Stromal cell of bone marrow (primary cell): ENCODE measurements around the gene GPR26.
"Not testable (repeated sequence)": the region's sequence is repeated elsewhere in the genome, so short reads cannot be mapped to it uniquely, and the experiment has no call there.

Experiments used
- DNase-seq: peaks from one replicate; pipeline ENCODE4 v3.0.0-alpha.2; 2012; ENCODE audit warnings: low read depth

GPR26 gene

DNA sequence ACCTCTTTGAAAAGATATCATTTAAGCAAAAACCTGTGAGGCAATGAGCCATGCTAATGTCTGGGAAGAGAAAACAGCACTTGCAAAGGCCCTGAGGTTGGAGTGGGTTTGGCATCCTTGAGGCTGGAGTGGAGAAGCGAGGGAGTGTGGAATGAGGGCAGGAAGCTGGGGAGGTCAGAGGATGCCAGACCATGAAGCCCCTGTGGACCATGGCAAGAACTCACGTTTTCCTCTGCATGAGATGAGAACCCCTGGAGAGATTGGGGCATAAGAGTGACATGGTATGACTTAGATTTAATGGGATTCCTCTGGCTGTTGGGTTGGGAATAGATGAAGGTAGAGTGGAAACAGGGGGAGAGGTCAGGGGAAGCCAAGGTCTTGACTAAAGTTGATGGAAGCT lies 49.4 kb downstream of the GPR26 start:
- no peak for DNase-seq

DNA sequence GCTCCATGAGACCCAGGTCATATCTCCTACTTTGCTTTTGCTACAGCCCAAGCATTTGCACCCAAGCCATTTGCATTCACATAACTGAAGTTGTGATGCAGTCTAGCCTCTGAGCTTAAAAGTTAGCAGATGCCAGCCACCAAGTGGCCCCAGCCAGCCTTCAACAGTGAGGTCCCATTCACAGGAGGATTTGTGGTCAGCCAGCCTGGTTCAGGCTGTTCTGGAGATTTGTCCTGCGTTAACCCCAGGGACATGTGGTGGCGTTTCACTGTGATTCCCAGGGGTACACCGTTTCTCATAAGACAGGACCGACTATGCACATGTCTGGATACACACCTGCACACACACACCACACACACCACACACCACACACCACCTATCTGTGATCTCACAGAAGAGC lies 51.2 kb downstream of the GPR26 start:
- DNase-seq, result no peak

DNA sequence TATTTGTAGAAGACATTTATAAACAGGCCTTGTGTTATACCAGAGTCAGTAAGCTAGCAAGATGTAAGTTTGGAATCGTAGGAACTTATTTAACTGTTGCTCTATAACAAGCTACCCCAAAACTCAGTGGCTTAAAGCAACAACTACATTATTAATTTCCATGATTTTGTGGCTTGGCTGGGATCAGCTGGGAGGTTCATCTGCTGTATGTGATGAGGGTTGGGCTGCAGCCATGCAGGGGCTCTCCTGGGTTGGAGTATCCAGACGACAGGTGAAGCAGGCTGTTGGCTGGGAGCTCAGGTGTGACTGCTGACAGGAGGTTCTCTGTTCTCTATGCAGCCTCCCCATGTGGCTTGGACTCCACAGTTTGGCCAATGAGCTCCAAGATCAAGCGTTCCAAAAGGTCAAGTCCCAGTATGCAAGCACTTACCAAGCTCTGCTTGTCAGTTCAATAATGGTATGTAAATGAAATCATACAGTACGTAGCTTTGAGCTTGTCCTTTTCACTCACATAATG lies 52.4 kb downstream of the GPR26 start:
- DNase-seq, result no peak

DNA sequence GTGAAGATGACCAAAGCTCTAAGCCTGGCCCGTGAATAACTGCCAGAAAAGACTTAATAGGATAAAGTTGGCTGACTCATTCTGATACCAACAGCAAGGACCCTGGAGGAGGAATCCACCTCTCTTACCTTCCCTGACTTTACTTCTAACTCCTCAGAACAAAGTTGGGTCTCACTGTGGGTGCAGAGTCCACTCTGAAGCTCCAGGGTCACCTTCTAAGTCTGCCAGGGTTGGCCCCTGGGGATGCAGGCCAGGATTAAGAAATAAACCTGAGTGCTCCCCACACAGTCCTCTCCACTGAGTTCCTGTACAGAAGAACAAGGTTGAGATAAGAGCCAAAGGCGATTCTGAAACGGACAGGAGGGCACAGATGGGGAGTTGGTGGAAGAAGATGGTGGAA lies 54.4 kb downstream of the GPR26 start:
- DNase-seq, result no peak

DNA sequence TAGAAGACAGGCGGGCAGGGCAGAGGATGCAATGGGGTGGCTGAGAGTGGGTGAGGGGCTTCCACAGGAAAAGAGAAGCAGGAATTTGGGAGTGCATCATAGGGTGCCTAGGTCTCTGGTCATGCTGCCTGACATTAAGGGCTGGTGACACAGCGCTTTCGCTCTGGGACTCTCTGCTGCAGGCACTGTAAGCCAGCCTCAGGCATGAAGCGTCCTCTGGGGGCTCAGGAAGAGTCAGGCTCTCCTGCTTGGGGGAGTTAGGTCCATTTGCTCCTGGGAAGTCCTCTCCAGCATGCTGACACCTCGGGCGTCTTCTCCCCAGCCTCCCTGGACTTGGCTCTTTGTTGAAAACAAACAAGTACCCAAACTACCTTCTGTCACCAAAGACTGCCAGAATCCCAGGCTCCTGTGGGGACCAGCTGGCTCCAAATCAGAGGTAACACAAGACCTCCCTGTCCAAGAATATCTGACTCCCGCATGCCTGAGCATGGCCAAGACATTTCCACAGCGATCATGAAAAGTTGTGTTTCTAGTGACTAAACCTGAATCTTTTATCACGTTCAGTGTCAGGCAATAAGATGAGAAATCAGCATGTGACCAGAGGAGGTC lies 55.4 kb downstream of the GPR26 start:
- no peak for DNase-seq

DNA sequence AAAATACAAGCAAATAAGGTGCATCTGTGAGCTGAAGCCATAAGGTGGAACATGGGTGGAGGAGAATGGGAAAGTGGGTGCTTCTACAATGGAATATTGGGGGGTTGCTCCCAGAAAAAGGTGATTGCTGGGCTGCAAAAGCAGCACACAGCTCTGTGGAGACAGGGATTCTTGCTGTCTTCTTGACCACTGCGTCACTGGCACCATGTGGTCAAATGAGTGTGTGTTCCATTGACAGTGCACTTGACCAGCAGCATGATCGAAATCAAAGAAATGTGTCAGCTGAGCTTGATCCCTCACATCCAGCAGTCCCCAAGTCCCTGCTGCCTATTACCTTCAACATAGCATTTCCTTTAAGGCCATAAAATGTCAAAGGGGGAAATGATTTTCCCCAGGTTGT lies 56.2 kb downstream of the GPR26 start:
- no peak for DNase-seq

DNA sequence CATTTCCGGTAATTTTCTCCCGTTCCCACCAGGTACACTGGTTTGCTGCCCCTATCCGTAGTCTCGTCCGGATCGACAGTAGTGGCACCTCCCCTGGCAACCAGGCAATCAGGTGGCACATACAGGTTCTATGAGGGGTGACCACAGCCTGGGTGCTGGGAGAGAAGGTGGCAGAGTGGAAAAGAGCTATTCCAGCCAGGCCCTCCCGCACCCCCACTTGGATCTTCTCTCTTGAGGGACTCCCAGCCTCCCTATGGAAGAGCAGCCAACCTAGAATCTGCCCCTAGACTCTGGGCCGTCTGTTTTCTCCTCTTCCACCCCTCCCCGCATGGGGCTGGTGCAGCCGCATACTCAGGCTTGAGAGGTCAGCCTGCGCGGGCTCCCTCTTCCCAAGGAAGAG lies 58.6 kb downstream of the GPR26 start:
- DNase-seq, result no peak

DNA sequence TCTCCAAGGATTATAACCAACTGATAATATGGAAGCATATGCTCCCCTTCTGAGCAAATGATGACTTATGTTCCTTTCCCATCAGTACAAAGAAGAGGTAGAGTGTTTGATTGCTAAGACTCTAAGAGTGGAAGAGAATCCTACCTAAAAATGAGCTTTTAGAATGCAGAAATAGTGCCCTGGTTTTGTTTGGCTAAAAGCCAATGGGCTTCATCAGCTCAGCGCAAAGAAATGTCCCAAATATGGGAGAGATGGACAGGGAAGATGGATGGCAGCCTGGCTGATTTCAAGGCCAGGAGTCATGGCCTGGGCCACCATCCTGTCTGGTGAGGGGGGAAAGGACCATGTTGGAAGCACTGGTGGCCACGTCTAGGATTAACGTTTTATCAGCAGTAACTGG lies 60.2 kb downstream of the GPR26 start:
- DNase-seq, result no peak

DNA sequence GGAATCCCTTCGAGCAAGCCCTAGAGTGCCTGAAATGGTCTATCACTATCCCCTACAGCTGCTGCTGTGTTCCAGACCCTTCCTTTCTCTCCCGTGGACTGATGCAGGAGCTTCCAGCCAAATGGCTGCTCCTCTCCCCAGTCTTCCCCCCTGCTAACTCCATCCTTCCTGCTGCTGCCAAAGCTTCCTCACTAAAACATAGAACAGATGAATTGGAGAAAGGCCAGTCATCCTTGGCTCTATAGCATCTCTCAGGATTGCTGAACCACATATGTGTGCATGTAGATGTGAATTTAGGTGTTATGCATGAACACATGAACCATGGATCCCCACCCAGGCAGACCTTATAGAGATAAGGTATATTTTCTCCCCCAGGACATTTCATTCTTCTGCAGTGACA lies 60.7 kb downstream of the GPR26 start:
- DNase-seq, result no peak

DNA sequence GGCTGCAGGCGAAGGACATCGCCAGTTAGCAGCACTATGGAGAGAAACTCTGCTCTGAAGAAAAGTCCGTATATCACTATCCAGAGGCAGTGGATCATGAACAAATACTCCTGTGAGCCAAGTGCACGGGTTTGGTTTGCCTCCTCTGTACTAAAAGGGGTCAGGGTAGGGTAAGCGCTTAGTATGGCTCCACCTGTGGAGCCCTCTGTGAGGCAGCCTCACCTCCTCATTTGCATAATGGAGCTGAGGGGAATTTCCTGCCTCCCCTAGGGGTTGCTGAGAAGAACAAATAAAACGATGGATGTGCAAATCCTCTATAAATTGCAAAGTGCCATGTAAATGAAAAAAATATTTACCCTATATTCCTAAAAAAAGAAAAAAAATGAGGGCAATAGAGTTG lies 63.4 kb downstream of the GPR26 start:
- no peak for DNase-seq

DNA sequence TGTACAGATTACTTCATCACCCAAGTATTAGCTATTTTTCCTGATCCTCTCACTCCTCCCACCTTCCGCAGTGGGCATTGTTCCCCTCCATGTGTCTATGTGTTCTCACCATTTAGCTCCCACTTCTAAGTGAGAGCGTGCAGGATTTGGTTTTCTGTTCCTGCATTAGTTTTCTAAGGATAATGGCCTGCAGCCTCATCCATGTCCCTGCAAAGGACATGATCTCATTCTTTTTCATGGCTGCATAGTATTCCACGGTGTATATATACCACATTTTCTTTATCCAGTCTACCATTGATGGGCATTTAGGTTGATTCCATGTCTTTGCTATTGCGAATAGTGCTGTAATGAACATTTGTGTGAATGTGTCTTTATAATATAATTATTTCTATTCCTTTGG lies 70.8 kb downstream of the GPR26 start:
- DNase-seq, result not testable (repeated sequence)

DNA sequence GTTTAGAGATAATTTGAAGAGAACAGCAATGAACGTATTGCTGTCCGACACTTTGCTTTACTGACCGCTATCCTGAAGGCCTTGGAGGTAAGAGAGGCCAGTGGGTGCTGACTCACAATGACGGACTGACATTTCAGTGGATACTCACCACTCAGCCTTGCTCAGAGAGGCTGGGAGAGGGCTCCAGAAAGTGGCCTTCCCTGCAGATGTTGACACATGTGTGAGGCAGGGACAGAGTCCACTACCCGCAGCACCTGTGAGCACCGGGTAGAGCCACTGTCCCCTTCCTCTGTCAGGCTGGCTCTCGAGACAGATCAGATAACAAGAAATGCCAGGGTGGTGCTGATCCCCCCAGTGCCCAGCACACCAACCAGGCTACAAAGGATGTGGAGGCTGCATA lies 75.0 kb downstream of the GPR26 start:
- no peak for DNase-seq

DNA sequence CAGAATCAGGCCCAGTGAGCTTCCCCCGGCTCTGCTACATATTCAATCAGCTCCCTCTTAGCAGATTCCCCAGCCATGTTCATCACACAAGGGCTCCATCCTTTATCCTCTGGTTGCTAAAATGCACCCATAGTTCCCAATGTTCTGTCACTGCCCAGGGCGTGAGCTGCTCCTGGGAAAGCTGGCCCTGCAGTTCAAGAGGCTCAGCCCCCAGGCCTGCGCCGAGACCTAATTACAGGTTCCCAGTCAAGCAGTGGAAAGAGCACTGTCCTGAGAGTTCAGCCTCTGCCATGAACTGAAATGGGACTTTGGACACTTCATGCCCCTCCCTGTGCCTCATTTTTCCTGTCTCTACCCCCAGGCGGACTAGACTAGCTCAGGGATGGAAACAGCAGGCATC lies 75.6 kb downstream of the GPR26 start:
- DNase-seq, result no peak

DNA sequence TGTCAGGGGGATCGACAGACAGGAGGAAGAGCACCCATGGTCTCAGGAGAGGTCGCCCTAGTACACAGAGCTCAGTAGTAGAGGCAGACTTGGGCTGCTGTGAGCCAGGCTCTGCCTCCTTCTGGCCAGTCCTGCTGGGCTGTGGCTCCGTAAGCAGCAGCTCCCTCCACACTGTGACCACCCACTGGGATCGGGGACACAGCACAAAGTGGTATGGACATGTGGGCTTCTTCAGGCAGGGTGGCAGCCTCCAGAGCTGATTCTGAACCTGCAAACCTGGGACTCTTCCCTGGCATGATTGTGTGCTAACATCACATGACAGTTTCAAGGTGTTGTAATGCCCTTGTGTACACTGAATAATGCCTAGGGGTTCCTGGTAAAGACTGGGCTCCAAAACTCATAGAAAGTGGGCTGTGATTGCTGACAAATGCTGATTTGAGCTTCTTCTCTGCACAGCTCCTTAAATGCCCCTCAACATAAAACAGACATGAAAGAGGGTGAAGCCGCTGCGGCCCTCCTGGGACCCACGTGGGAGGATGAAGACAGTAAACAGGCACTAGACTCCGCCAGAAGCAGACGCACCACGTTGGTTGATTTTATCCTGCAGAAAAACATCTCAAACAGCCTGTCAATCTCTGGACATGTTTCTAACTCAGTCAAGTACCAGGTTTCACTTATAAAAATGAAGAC lies 76.7 kb downstream of the GPR26 start:
- DNase-seq, result no peak

DNA sequence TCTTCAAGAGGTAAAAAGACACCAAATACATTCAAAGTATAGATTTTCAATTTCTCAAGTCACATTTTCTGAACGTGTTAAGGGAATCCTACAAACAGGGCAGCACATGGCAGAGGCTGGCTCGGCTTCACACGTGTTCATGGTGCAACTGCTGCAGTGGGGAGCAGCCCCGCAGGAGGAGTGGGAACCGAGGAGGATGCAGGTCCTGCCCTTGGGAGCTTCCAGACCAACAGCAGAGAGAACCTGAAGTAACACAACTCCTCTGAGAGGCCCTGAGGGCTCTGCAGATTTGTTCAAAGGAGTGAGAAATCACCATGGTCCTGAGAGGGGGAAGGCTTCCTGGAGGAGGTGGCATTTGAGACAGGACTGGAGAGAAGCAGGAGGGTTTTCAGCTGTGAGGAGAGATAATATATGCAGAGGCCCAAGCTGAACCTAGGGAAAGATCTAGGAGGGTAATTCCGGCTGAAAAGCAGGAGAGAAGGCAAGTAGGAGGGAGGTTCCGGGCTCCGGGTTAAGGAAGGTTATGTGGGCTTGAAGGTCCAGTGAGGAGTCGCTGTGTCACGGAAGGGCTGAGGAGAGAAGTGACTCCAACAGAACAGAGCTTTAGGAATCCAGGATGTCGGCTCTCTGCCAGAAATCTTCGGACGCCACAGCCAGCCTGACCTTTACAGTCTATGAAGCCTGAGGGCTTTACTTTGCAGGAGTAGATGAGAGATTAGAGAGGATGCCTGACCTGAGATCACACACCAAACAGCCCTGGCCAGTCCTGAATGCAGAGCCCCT lies 77.5 kb downstream of the GPR26 start:
- no peak for DNase-seq

DNA sequence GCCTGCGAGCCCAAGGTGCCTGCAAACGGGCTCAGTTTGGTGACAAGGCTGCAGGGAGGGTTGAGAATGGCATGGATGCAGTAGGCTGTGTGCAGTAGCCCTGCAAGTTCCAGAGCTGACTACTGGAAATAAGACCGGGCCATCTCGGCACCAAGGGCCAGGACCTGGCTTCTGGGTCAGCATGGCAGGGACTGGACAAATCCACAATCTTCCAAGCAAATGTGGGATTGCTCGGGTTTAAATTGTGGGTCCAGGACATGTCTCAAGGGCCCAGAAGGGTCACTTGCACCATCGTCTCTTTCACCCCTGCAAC lies 78.0 kb downstream of the GPR26 start:
- DNase-seq, result no peak
